GM21786 (cell line): ENCODE results near the gene ASNSD1.
"Not testable (repeated sequence)": the region's sequence is repeated elsewhere in the genome, so short reads cannot be mapped to it uniquely, and the experiment has no call there.

Experiments
- ATAC-seq: cut with Tn5 transposase; IDR thresholded peaks from one replicate; pipeline ENCODE4 v1.9.1; 2021; ENCODE audit not compliant: unreplicated experiment

The ASNSD1 gene

GRCh38 chr2:189685540-189686229 lies 24.4 kb downstream of the ASNSD1 start:
- ATAC-seq = peak; percentile 73

GRCh38 chr2:189687796-189688195 lies 26.5 kb downstream of the ASNSD1 start:
- not testable (repeated sequence) for ATAC-seq

- no peak for ATAC-seq
These were observed 35.0 kb downstream of the ASNSD1 start for GRCh38 chr2:189696223-189696622.

GRCh38 chr2:189698020-189698887 lies 37.0 kb downstream of the ASNSD1 start:
- peak; percentile 59 for ATAC-seq

DNA sequence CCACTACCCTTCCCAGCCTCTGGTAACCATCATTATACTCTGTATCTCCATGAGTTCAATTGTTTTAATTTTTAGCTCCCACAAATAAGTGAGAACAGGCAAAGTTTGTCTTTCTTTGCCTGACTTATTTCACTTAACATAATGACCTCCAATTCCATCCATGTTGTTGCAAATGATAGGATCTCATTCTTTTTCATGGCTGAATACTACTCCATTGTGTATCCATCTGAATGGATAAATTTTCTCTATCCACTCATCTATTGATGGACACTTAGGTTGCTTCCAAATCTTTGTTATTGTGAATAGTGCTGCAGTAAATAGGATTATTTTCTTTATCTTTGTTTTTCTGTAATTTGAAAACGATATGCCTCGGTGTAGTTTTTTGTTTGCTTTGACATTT lies 39.4 kb downstream of the ASNSD1 start:
- ATAC-seq = no peak

- no peak for ATAC-seq
These were observed 40.8 kb downstream of the ASNSD1 start for GRCh38 chr2:189702071-189702470.

DNA sequence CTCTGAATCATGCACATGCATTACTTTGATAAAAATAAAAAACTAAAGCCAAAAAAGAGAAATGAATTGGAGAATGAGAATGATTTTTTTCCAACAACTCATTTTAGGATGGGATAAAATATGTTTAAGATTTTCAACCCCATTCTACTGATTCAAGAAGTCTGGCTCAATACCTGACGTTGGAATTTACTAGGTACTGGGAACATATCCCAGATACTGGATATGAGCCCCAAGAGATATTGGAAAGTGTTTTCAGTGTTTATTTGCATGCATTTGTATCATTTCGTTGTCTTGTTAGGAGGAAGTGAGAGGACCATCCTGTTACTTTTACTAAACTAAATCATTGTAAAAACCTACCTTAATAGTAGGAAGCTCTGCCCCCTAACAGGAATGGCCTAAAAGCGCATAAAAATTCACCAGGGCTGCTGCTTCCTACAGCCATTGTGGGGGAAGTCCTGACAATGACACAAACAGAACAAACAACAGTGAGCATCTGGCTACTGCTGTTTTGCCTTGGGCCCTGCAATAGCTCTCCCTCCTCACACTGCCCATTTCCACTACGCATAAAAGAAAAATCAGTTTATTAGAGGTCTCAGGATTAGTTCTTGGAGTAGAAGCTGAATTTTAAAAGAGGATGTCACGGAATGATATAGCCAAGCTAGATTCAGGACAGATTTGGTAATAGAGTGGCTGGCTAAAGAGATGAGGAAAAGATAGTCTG lies 48.4 kb downstream of the ASNSD1 start:
- ATAC-seq = no peak

DNA sequence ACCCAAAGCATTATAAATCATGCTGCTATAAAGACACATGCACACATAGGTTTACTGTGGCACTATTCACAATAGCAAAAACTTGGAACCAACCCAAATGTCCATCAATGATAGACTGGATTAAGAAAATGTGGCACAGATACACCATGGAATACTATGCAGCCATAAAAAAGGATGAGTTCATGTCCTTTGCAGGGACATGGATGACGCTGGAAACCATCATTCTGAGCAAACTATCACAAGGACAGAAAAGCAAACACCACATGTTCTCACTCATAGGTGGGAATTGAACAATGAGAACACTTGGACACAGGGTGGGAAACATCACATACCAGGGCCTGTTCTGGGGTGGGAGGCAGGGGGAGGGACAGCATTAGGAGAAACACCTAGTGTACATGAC lies 56.3 kb downstream of the ASNSD1 start:
- not testable (repeated sequence) for ATAC-seq

- ATAC-seq = no peak
These were observed 58.3 kb downstream of the ASNSD1 start for GRCh38 chr2:189719571-189719970.
